ENCODE data around the gene ERC1.

DNA sequence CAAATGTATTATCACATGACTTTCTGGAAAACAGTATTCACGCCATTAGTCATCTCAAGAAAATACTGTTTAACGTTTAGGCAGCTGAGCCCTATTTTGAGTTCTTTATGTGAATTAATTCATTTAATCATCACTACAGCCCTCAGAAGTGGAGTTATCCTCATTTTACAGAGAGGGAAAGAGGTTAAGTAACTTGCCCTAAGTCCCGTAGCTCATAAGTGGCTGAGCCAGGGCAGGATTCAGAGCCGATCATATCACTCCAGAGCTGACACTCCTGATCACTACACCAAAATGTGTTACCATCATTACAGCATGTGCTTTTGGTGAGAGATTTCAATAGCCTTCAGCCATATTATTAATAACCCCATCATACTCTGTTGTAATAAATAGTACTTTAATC, 392.7 kb downstream of the ERC1 start:
- TF ChIP-seq EP300 (IDR thresholded peaks at IDR 0.05) (no peak), POLR2AphosphoS5 (IDR thresholded peaks at IDR 0.05) (no peak), POLR2A (IDR thresholded peaks at IDR 0.05) (no peak)
- TF ChIP-seq, protein P1, sequence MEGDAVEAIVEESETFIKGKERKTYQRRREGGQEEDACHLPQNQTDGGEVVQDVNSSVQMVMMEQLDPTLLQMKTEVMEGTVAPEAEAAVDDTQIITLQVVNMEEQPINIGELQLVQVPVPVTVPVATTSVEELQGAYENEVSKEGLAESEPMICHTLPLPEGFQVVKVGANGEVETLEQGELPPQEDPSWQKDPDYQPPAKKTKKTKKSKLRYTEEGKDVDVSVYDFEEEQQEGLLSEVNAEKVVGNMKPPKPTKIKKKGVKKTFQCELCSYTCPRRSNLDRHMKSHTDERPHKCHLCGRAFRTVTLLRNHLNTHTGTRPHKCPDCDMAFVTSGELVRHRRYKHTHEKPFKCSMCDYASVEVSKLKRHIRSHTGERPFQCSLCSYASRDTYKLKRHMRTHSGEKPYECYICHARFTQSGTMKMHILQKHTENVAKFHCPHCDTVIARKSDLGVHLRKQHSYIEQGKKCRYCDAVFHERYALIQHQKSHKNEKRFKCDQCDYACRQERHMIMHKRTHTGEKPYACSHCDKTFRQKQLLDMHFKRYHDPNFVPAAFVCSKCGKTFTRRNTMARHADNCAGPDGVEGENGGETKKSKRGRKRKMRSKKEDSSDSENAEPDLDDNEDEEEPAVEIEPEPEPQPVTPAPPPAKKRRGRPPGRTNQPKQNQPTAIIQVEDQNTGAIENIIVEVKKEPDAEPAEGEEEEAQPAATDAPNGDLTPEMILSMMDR (IDR thresholded peaks at IDR 0.05) = no peak

Data from suprapubic skin (tissue), 4 donors.